ENCODE results near the gene PCDHGC4.

PCDHGC4 gene

DNA sequence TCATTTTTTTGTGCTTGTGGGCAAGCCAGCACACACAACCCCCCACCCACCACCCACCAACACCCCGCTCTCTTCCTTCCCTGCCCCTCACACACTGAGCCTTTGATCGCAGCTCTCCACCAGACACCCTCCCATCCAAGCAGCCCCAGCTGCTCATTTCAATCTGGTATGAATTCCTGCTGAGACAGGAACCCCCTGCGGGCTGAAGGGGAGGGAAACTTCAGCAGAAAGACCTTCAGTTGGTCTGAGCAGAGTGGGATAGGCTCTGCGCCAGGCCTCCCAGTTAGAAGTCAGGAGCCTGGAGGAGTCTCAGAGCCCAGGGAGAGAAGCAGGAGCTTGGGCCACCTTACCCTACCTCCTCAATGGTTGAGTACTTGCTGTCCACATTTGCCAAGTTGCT, 11.2 kb downstream of the PCDHGC4 start:
- TF ChIP-seq ZFP3 (CRISPR knock-in tag; IDR thresholded peaks at IDR 0.05) (no peak), CSDC2 (CRISPR knock-in tag; IDR thresholded peaks at IDR 0.05) (no peak), CREB5 (CRISPR knock-in tag; IDR thresholded peaks at IDR 0.05; ENCODE audit: low read depth) (no peak), ZFP30 (CRISPR knock-in tag; IDR thresholded peaks at IDR 0.05) (no peak), PPARA (CRISPR knock-in tag; IDR thresholded peaks at IDR 0.05; ENCODE audit: borderline replicate concordance) (no peak), RARB (CRISPR knock-in tag; IDR thresholded peaks at IDR 0.05) (no peak)
- no peak for ATAC-seq

DNA sequence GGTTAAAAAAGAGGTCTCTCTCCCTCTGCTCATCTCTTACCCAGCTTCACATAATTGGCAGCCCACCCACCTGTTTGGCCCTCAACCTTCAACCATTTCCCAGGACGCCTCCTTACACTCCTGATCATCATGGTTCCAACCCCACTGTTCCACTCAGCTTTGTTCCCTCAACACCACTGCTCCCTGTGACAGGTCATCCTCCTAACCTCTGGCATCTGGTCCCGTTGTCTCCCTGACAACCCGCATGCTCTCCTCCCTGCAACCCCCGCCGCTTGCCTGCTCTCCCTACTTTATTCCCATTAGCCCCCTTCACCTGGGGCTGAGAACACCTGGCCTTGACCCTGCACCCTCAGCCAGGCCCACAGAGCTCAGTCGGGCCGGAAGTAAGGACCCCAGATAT, 16.9 kb downstream of the PCDHGC4 start:
- ATAC-seq = no peak
- no peak for TF ChIP-seq ZNF8 (CRISPR knock-in tag; IDR thresholded peaks at IDR 0.05)
- TF ChIP-seq TOX (CRISPR knock-in tag; IDR thresholded peaks at IDR 0.05; ENCODE audit: borderline replicate concordance) = no peak
- no peak for TF ChIP-seq TSHZ2 (CRISPR knock-in tag; IDR thresholded peaks at IDR 0.05)
- no peak for TF ChIP-seq CSDC2 (CRISPR knock-in tag; IDR thresholded peaks at IDR 0.05)
- TF ChIP-seq ESRRG (CRISPR knock-in tag; IDR thresholded peaks at IDR 0.05) = no peak
- TF ChIP-seq ISL1 (CRISPR knock-in tag; IDR thresholded peaks at IDR 0.05) = no peak

- TF ChIP-seq ISL1 (CRISPR knock-in tag; IDR thresholded peaks at IDR 0.05) (no peak), ESRRG (CRISPR knock-in tag; IDR thresholded peaks at IDR 0.05) (no peak), CSDC2 (CRISPR knock-in tag; IDR thresholded peaks at IDR 0.05) (no peak), GLIS3 (CRISPR knock-in tag; IDR thresholded peaks at IDR 0.05) (no peak), TOX (CRISPR knock-in tag; IDR thresholded peaks at IDR 0.05; ENCODE audit: borderline replicate concordance) (no peak), OSR1 (CRISPR knock-in tag; IDR thresholded peaks at IDR 0.05) (no peak), BACH2 (CRISPR knock-in tag; IDR thresholded peaks at IDR 0.05; ENCODE audit: borderline replicate concordance) (no peak), PATZ1 (CRISPR knock-in tag; IDR thresholded peaks at IDR 0.05; ENCODE audit: borderline replicate concordance) (no peak)
- TF ChIP-seq, protein P1, sequence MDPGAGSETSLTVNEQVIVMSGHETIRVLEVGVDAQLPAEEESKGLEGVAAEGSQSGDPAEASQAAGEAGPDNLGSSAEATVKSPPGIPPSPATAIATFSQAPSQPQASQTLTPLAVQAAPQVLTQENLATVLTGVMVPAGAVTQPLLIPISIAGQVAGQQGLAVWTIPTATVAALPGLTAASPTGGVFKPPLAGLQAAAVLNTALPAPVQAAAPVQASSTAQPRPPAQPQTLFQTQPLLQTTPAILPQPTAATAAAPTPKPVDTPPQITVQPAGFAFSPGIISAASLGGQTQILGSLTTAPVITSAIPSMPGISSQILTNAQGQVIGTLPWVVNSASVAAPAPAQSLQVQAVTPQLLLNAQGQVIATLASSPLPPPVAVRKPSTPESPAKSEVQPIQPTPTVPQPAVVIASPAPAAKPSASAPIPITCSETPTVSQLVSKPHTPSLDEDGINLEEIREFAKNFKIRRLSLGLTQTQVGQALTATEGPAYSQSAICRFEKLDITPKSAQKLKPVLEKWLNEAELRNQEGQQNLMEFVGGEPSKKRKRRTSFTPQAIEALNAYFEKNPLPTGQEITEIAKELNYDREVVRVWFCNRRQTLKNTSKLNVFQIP (CRISPR knock-in tag; IDR thresholded peaks at IDR 0.05; ENCODE audit: borderline replicate concordance, low read depth) = no peak
- ATAC-seq = no peak
Measured at GRCh38 chr5:141503681-141504080, 18.9 kb downstream of the PCDHGC4 start.

- ATAC-seq = no peak
- TF ChIP-seq TCF4 (CRISPR knock-in tag; IDR thresholded peaks at IDR 0.05; ENCODE audit: borderline replicate concordance) (no peak), TOX (CRISPR knock-in tag; IDR thresholded peaks at IDR 0.05; ENCODE audit: borderline replicate concordance) (no peak), ZNF565 (CRISPR knock-in tag; conservative IDR thresholded peaks at IDR 0.05; ENCODE audit: low read depth) (no peak), ARNTL (CRISPR knock-in tag; IDR thresholded peaks at IDR 0.05; ENCODE audit: borderline replicate concordance, low read depth) (no peak), TSHZ2 (CRISPR knock-in tag; IDR thresholded peaks at IDR 0.05) (no peak), ISL1 (CRISPR knock-in tag; IDR thresholded peaks at IDR 0.05) (no peak), RARB (CRISPR knock-in tag; IDR thresholded peaks at IDR 0.05) (no peak), CREB5 (CRISPR knock-in tag; IDR thresholded peaks at IDR 0.05; ENCODE audit: low read depth) (no peak), PPARA (CRISPR knock-in tag; IDR thresholded peaks at IDR 0.05; ENCODE audit: borderline replicate concordance) (no peak)
Measured at GRCh38 chr5:141504216-141504615, 19.4 kb downstream of the PCDHGC4 start.

Data from SK-N-SH treated with all-trans-retinoic acid at 6 μM for 48 hours (cell line).